Activated CD4-positive, alpha-beta T cell treated with anti-CD3 and anti-CD28 coated beads, Interleukin-2, amount 50 U/mL, for 16 hours (primary cell): ENCODE measurements around the gene RBCK1.

ENCODE experiments used
- DNase-seq: peaks from one replicate; pipeline ENCODE4 v3.0.0-alpha.2; 2020

RBCK1 gene

DNA sequence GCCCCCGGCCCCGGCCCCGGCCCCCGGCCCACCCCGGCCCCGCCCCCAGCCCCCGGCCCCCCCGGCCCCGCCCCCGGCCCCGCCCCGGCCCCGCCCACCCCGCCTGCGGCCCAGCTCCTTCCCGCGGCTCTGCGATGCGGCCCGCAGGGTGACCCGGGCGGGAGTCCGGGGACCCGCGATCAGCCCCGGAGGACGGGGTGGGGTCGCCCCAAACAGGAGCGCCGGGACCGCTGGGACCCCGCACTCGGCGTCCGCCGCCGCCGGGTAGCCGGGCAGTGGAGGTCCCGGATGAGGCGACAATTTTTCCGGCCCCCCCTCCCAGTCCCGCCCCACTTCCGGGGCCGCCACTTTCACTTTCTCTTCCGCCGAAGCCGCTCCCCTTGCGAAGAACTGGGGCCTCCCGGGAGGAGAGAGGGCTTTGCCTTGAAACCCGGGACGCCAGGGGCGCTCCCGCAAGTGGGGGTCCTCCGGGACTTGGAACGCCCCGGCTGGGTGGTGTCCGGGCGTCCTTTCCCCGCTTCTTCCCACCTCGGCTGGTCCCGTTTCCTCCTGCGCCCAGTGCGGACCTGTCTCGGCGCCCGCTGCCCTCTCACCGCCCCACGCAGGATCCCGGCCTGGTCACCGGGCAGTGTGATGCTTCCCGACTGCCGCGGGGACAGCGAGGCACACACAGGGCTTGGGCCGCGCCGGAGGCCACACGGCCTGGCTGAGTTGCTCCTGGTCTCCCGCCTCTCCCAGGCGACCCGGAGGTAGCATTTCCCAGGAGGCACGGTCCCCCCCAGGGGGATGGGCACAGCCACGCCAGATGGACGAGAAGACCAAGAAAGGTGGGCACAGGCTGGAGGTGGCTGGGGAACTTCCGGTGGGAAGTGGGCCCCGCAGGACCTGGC lies at the start of gene RBCK1:
RBCK1 (plus strand) TSS at position 347 of the 890 bp plus-strand sequence; CDS start at position 806, 459 bp downstream.
- DNase-seq = peak; percentile 89

DNA sequence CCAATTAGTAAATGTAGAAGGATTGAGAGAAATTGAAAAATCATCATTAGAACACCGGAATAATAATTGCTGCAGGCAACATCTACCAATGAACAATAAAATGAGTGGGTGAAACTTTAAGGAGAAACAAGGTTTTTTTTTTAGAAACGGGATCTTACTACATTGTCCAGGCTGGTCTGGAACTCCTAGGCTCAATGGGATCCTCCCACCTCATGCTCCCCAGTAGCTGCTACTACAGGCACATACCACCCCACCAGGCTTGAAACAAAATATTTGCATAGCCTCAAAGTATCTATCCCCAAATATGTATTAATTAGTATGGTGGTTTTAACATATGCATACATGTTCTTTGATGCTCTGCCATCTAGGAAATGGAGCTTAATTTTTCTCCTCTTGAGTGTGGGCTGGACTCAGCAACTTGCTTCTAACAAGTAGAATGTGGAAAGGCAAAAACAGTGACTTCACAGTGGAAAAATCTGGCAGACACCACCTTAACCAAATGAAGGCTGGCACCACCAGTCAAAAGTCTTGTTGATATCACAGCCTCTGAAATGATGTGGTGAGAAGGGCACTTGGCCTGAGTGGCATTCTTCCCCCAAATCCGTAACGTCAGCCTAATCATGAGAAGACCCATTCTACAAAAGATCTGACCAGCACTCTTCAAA lies 49.1 kb upstream of the RBCK1 start:
- DNase-seq = no peak

DNA sequence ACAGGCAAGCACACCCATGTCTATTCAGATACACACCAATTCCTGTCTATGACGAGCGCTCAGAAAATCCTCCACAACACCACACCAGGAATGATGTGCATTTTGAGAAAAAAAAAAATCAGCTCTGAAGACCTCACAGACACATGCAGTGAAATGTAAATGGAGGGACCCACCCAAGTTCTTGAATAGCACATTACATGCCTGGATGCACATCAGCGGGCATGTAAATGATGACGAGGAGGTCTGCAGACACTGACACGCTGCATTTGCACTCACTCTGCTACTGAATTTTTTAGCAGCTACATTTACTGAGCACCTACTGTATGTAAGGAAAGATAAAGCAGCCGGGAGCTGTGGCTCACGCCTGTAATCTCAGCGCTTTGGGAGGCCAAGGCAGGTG lies 46.5 kb upstream of the RBCK1 start:
- no peak for DNase-seq

DNA sequence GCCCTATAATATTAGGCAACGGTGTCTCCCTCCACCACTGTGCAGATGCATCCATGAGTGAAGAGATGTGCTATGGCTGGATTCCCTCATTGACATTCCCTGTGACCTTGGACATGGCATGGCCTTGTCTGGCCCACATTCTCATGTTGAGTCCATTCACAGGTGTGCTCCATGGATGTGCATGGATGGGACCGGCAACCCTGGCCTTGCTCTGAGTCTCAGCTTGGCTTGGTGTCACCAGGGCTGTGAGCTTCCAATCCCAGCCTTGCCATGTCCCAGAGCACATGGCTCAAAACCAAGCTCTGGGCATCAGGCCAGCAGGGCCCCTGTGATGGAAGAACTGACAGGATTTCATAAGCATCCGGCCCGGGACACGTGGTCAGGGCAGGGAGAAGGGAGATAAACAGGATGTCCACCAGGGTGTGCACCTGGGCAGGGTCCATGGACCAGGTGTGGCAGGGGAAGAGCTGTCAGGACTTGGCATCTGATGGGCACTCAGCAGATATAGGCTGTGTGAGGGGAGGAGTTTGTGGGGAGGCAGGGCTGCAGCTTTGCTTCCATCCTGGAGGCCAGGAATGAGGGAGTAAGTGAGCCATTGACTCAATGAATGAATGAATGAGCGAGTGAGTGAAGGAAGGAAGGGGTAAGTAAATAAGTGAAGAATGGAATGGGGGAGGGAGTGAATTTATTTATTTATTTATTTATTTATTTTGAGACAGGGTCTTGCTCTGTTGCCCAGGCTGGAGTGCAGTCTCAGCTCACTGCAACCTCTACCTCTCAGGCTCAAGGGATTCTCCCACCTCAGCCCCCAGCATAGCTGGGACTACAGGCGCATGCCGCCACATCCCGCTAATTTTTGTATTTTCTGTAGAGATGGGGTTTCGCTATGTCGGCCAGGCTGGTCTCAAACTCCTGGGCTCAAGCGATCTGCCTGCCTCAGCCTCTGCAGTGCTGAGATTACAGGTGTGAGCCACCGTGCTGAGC lies 45.5 kb upstream of the RBCK1 start:
- peak; percentile 53 for DNase-seq

DNA sequence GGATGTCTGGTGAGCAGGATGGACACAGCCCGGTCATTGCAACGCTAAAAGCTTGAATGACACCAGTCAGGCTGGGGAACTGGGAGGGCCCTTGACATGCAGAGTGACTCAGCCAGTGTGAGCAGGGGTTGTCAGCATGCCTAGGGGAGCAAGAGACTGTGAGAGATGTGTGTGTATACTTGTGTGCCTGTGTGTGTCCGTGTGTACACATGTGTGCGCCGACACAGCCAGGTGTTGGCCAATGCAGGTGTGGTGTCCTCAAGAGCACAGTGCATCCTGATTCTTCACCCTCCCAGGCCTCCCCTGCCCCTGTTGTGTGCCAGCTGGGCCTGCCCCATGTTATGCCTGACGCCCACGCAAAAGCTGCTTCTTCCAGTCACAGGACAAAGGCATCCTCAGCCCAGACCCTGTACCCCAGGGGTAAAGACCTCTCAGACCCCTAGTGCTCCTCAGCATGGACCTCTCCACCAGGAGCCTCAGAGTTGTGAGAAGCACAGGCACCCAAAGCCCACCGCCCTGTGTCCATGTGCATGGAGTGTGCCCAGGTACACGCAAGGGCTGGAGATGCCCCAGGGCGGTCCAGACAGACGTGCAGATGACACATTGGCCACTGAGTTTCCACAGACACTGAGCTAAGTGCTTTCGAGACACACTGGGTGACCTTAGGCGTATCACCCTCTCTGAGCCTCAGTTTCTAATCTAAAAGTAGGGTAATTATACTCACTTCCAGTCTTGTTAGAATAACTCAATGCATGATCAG lies 44.6 kb upstream of the RBCK1 start:
- no peak for DNase-seq

DNA sequence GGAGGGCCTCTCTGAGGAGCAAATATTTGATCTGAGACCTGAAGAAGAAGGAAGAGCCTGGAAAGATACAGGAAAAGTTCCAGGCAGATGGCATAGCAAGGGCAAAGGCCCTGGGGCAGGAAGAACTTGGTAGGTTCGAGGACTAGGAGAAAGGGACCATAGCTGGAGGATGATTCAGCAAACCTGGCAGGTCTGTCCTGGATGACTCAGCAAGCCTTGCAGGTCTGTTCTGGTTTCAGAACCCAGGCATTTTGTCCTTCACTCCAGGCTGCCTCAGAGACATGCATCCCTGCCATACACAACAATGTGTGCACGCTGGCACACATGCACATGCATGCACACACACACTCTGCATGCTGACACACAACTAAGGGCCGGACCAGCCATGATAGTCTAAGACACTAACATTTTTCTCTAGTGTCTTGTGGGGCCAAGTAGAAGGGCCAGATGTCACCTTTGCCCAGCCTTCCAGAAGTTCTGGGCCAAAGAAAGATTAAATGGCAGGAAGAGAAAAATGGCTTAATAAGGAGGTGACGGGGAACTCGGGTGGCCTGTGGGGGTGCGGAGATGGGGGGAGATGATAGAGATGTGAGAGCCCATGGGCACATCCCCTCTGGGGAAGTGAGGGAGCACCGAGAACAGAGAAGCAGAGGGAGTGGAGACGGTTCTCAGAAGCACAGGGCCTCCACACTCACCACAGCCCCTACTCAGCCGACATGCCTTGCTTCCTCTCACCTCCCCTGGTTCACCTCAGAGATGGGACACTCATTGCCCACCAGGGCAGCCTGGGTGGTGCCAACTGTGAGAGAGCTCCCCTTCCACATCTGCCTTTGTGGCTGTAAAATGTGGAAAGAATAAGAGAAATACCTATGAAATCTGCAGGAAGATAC lies 42.9 kb upstream of the RBCK1 start:
- DNase-seq = peak; percentile 64

DNA sequence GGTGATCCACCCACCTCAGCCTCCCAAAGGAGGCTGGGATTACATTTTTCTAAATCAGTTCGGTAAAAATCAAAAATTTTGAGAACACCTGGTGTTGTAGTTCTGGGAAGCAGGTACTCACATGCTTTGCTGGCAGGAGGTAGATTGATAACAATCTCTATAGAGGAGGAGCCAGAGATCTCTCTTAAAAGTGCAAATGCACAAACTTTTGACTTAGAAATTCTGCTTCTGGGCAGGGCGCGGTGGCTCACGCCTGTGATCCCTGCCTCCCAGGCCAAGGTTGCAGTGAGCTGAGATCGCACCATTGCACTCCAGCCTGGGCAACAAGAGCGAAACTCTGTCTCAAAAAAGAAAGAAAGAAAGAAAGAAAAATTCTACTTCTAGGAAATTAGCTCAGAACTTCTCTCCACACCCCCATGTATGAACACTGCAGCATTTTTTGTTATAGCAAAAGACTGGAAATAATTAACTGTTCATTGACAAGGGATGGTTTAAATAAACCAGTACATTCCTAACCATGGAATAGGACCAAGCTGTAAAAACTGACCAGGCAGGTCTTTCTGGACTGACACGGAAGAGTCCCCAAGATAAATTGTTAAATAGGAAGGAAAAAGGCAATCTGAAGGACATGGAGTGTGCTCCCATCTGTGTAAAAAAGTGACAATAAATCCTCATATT lies 41.9 kb upstream of the RBCK1 start:
- DNase-seq = no peak

DNA sequence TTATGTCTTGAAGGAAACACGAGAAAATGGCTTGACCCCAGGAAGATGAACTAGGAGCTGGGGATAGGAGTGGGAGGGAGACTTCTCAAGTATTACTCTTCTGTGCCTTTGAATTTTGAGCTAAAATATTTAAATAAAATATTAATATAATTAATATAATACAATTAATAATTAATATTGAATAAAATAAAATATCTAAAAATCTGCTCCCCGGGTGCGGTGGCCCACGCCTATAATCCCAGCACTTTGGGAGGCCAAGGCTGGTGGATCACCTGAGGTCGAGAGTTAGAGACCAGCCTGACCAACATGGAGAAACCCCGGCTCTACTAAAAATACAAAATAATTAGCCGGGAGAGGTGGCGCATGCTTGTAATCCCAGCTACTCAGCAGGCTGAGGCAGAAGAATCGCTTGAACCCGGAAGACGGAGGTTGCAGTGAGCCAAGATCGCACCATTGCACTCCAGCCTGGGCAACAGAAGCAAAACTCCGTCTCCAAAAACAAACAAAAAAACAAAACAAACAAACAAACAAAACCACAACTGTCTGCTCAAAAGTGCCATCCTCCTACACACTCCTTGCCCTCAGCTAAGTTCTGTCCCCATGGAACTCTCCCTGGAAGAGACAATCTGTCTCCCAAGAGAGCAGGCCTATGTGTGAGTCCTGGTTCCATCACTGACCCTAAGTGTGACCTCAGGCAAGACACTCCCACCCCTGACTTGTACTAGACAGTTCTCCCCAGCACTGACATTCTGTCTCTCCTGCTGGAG lies 41.2 kb upstream of the RBCK1 start:
- no peak for DNase-seq

DNA sequence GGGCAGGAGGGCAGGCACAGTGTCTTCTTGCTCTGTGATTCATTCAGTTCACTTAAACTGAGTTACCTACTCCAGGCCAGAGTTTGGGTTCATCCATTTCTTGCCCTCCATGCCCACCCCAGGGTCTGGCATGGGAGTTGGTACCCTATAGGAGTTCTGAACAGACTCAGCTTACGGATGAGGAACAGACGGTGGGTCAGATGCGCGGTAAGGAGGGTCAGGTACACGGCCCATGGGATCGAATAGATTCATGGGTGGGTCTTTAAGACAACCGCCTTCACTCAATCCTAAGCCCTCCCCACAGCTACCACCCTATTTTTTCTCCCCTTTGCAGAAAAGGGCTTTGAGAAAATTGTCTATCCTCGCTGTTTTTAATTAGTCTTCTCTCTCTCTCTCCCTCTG lies 40.6 kb upstream of the RBCK1 start:
- DNase-seq = no peak

DNA sequence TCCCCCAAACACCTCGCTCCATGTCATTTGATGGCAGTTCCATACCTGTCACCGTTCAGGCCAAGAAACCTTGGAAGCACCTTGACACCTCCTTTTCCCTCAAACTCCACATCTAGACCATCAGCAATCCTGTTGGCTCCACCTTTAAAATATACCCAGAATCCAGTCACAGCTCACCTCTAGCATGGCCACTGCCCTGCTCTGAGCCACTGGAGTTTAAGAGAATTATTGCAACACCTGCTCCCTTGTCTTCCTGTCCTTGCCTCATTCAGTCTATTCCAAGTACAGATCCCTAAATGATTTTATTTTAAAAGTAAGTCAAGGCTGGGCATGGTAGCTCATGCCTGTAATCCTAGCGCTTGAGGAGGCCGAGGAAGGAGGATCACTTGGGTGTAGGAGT lies 39.2 kb upstream of the RBCK1 start:
- no peak for DNase-seq

DNA sequence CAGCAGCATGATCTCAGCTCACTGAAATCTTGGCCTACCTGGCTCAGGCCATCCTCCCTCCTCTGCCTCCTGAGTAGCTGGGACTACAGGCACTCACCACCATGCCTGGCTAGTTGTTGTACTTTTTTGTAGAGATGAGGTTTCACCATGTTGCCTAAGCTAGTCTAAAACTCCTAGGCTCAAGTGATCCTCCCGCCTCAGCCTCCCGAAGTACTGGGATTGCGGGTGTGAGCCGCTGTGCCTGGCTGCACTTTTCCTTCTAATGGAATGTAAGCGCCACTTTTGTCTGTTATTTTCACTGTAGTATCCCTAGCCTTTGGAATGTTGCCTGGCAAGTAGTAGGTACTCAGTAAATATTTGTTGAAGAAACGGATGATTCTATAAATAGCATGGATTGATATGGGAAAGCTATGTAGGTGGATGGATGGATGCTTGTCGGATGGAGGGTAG lies 37.9 kb upstream of the RBCK1 start:
- no peak for DNase-seq

DNA sequence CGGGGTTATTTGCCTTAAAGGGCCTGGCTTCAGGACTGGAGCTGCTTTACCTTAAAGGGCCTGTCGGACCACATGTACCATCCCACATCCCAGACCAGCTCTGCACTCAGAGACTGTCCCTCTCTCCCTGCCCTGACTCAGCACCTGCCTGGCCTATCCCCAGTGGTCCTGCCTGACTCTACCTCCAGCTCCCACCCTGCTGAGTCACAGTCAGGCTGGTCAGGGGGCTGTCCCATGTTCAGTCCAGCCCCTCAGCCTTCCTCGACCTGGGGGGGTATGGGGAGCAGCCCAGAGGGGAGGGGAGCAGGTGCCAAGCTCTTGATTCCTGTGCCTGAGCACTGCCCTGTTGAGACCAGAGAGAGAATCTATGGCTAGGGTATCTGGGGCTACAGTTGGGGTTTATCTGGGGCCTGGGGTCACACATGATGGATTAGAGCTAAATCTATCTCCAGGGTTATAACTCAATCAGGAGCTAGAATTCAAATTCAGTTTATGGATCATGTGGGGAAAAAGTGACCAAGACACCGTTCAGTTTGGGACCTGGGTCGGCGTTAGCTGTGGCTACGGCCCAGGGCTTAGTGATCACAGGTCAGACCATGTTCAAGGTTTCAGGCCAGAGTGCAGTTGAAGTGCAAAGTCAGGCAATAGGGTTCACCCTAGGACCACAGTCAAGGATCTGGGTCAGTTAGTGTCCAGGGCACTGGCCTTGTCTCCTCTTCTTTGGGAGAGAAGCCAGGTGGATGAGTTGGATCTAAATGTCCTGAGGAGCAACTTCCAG lies 36.9 kb upstream of the RBCK1 start:
- no peak for DNase-seq

DNA sequence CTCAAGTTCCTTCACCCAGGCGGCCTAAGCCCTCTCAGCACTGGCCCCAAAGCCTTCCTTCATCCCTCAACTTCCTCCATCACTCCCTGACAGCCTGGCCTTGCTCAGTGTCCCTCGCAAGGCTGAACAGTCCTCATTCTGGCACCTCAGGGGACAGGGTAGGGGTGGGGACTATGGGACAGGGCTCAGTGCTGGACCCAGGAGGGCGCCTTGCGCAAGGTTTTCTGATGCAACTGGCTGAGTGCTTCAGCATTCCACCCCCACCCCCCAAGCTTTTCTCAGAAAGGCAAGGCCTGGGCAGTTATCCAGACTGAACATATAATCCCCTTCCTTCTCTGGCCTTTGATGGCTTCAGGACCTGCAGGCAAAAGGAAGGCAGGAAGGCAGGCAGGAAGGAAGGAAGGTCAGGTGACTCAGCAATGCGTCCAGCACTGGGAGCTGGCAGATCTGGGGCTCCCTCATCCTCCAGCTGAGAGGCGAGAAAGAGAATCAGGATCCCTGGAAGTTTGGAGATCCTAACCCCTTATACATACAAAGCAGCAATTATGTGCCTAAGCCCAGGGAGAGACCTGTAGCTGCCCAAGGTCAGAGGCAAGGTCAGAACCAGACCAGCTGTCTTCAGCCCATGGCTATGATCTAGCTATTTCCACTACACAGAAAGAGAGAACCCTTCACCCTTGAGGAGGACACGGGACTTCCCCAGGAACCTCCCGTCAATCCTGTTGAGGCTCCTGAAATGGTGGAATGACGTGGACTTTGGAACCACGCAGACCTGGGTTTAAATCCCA lies 36.1 kb upstream of the RBCK1 start:
- DNase-seq = peak; percentile 29

DNA sequence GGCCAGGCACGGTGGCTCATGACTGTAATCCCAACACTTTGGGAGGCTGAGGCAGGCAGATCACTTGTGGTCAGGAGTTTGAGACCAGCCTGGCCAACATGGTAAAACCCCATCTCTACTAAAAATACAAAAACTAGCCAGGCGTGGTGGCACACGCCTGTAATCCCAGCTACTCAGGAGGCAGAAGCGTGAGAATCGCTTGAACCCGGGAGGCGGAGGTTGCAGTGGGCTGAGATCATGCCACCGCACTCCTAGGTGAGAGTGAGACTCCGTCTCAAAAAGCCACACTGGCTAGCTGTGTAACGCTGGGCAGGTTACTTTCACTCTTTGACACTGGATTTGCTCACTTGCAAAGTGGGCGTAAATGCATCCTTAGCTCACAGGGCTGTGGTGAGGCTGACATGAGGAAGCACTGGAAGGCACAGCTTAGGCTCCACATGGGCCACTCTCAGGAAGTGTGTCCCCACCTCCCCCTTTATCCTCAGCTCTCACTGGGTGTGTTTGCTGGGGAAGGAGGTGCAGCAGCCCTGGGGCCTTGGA lies 35.5 kb upstream of the RBCK1 start:
- DNase-seq = peak; percentile 21

DNA sequence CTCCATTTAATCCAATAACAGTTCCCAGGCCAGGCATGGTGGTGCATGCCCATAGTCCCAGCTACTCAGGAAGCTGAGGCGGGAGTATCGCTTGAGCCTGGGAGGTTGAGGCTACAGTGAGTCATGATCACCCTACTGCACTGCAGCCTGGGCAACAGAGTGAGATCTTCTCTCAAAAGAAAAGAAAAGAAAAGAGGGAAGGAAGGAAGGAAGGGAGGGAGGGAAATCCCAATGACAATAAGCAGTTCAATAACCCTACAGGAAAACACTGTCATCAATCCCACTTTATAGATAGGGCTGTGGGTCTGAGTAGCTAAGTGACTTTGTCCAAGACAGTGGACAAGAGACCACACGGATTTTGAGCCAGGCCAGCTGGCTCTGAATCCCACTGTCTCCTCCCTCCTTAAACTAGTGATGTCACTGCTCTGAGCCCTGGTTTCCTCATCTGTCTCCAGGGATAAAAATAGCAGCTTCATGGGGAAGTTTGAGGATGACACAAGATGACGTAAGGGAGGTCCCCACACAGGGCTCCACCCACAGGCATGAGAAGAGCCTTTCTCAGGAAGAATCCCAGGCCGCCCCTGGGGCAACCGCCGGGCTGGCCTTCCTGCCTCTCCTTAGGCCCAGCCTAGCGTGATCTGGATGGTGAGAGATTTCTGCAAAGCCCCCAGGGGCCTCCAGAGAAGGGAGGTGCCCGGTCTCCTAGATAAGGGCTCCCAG lies 34.8 kb upstream of the RBCK1 start:
- DNase-seq = no peak

DNA sequence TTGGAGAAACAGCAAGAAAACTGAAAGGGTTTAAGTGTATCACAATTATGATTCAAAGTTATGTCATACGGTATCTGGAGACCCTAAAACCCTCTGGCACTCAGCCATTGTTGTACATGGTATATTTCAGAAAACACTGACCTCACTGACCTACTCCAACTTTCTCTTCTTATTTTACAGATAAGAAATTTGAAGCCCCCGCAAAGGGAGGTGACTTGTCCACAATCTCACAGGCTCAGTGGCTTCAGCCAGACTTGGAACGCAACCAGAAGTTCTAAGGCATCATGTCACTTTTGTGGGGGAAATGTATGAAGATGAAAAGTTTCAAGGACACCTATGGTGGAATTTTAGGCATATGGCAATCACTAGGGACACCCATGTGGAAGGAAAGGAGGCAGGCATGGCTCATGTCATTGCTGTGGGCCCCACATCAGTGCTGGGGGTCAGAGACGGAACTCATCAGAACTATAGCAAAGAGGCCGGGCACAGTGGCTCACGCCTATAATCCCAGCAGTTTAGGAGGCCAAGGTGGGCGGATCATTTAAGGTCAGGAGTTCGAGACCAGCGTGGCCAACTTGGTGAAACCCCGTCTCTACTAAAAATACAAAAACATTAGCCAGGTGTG lies 32.7 kb upstream of the RBCK1 start:
- DNase-seq = no peak

DNA sequence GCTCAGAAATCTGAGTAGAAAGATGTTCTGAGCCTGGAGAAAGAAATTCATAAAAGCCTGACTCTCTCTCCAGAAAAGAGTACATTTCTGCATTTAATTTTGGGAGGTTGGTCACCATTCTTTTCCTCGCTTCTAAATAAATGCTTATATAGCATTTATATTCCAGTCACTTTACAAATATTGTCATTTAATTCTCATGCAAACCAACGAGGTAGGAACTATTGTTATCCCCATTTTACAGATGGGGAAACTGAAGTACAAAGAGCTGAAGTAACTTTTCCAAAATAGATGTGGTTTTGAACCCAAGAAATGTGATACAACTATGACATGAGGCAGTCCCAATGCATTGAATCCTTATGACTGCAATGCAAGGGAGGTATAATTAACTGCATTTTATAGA lies 32.0 kb upstream of the RBCK1 start:
- DNase-seq = no peak
